HG03280 (cell line): ENCODE results near the gene CDKN3.
"Not testable (repeated sequence)": the region's sequence is repeated elsewhere in the genome, so short reads cannot be mapped to it uniquely, and the experiment has no call there.

Experiments
- ATAC-seq: cut with Tn5 transposase; IDR thresholded peaks from one replicate; pipeline ENCODE4 v1.9.1; 2021; ENCODE audit warnings: mild to moderate bottlenecking, moderate library complexity; ENCODE audit not compliant: unreplicated experiment

The CDKN3 gene

GRCh38 chr14:54420478-54421142 is 23.8 kb downstream of the CDKN3 start:
- no peak for ATAC-seq

GRCh38 chr14:54423991-54424390 is 27.2 kb downstream of the CDKN3 start:
- ATAC-seq, result no peak

GRCh38 chr14:54424479-54424901 is 27.7 kb downstream of the CDKN3 start:
- no peak for ATAC-seq

GRCh38 chr14:54425068-54425467 is 28.3 kb downstream of the CDKN3 start:
- ATAC-seq, result no peak

- no peak for ATAC-seq
Measured at GRCh38 chr14:54425537-54426274, 28.9 kb downstream of the CDKN3 start.

- no peak for ATAC-seq
Measured at GRCh38 chr14:54427871-54428270, 31.1 kb downstream of the CDKN3 start.

- no peak for ATAC-seq
Measured at GRCh38 chr14:54428527-54428926, 31.7 kb downstream of the CDKN3 start.

- peak; percentile 55 for ATAC-seq
Measured at GRCh38 chr14:54435500-54435981, 38.7 kb downstream of the CDKN3 start.

GRCh38 chr14:54437954-54438353 is 41.1 kb downstream of the CDKN3 start:
- ATAC-seq, result not testable (repeated sequence)

GRCh38 chr14:54438703-54439102 is 41.9 kb downstream of the CDKN3 start:
- ATAC-seq, result no peak

GRCh38 chr14:54440037-54440436 is 43.2 kb downstream of the CDKN3 start:
- ATAC-seq, result no peak

GRCh38 chr14:54440476-54440872 is 43.7 kb downstream of the CDKN3 start:
- no peak for ATAC-seq

GRCh38 chr14:54440873-54441868 is 44.4 kb downstream of the CDKN3 start, which contains the start of gene CNIH1:
TSS of gene CNIH1 (minus strand) at chr14:54441374. CDS start at chr14:54441327, 47 bp downstream.
- ATAC-seq, result peak; percentile 95

GRCh38 chr14:54442961-54443360 is 46.2 kb downstream of the CDKN3 start:
- ATAC-seq, result not testable (repeated sequence)

- no peak for ATAC-seq
Measured at GRCh38 chr14:54443981-54444380, 47.2 kb downstream of the CDKN3 start.

- ATAC-seq, result no peak
Measured at GRCh38 chr14:54444681-54445080, 47.9 kb downstream of the CDKN3 start.

- ATAC-seq, result no peak
Measured at GRCh38 chr14:54446161-54446693, 49.4 kb downstream of the CDKN3 start.

GRCh38 chr14:54447231-54447692 is 50.5 kb downstream of the CDKN3 start:
- ATAC-seq, result no peak

GRCh38 chr14:54450535-54450934 is 53.7 kb downstream of the CDKN3 start:
- peak; percentile 62 for ATAC-seq

GRCh38 chr14:54451121-54451601 is 54.4 kb downstream of the CDKN3 start:
- no peak for ATAC-seq
